IMR-90 (cell line): ENCODE data around the gene EHBP1. TPM values are rescaled to one million over a fixed set of nuclear protein-coding genes. Genes with fewer than 3 reads are reported as not detected.

Experiments
- ATAC-seq: fragments of 200-7000 bp; cut with Tn5 transposase; 2 replicates; pipeline ENCODE4 v1.9.1; 2020; ENCODE audit warnings: low read depth, mild to moderate bottlenecking, moderate library complexity
- BruUV-seq: library from RNA; stranded (reverse); fragments of 400-500 nt; replicated peaks from 2 replicates; lab custom pipeline; 2021; lab: Mats Ljungman, UMichigan
- CTCF ChIA-PET: fragments of 300-600 bp; formaldehyde crosslinking; extraction: SDS; loops from one replicate; lab custom pipeline; 2021; ENCODE audit warnings: antibody characterized with exemption; lab: Yijun Ruan, JAX
- POLR2A ChIA-PET: fragments of 300-600 bp; sonication (Branson Sonifier 250); formaldehyde crosslinking; loops from one replicate; lab custom pipeline; 2022; ENCODE audit warnings: antibody characterized with exemption; ENCODE audit not compliant: unreplicated experiment; lab: Charles Lee
- DNase-seq: peaks from one replicate; pipeline ENCODE4 v3.0.0; 2013
- H2AFZ ChIP-seq: replicated peaks from 2 replicates; pipeline ENCODE3; 2013; ENCODE audit warnings: low read length, mild to moderate bottlenecking; ENCODE audit not compliant: poor library complexity
- H2AK5ac ChIP-seq: 2 replicates; pipeline ENCODE4 v1.6.1; 2013; ENCODE audit warnings: low read depth, low read length, inconsistent platforms
- H2AK9ac ChIP-seq: replicated peaks from 2 replicates; pipeline ENCODE3; 2013; ENCODE audit warnings: mild to moderate bottlenecking, low read depth, low read length, moderate library complexity; ENCODE audit not compliant: poor library complexity
- H2BK120ac ChIP-seq: 2 replicates; pipeline ENCODE4 v1.6.1; 2013; ENCODE audit warnings: low read depth, low read length, inconsistent platforms
- H2BK15ac ChIP-seq: 3 replicates; pipeline ENCODE4 v1.6.1; 2013; ENCODE audit warnings: low read depth, low read length, inconsistent platforms
- H2BK20ac ChIP-seq: 2 replicates; pipeline ENCODE4 v1.6.1; 2013; ENCODE audit warnings: low read depth, mild to moderate bottlenecking, inconsistent platforms, low read length, moderate library complexity
- H2BK5ac ChIP-seq: 2 replicates; pipeline ENCODE4 v1.6.1; 2013; ENCODE audit warnings: mild to moderate bottlenecking, low read depth, low read length, inconsistent platforms; ENCODE audit not compliant: poor library complexity, severe bottlenecking
- H3K14ac ChIP-seq: replicated peaks from 2 replicates; pipeline ENCODE4 v1.6.1; 2013; ENCODE audit warnings: low read depth, low read length, inconsistent platforms
- H3K18ac ChIP-seq: 2 replicates; pipeline ENCODE4 v1.6.1; 2013; ENCODE audit warnings: low read depth, low read length, control low read depth
- H3K23ac ChIP-seq: 2 replicates; pipeline ENCODE4 v1.6.1; 2013; ENCODE audit warnings: low read depth, low read length, inconsistent platforms
- H3K27ac ChIP-seq: 2 replicates; pipeline ENCODE4 v1.5.1; 2013; ENCODE audit warnings: mild to moderate bottlenecking, control low read depth, low read length; ENCODE audit not compliant: insufficient read depth
- H3K27me3 ChIP-seq: 2 replicates; pipeline ENCODE4 v1.6.1; 2013; ENCODE audit warnings: low read length; ENCODE audit not compliant: control insufficient read depth, insufficient read depth
- H3K36me3 ChIP-seq: 2 replicates; pipeline ENCODE4 v1.6.1; 2013; ENCODE audit warnings: low read length, mixed read lengths; ENCODE audit not compliant: control insufficient read depth, insufficient read depth
- H3K4ac ChIP-seq: 2 replicates; pipeline ENCODE4 v1.6.1; 2013; ENCODE audit warnings: low read depth, low read length, inconsistent platforms
- H3K4me1 ChIP-seq: 2 replicates; pipeline ENCODE4 v1.6.1; 2013; ENCODE audit warnings: low read length, mixed read lengths; ENCODE audit not compliant: control insufficient read depth, insufficient read depth
- H3K4me2 ChIP-seq: 2 replicates; pipeline ENCODE4 v1.6.1; 2013; ENCODE audit warnings: low read depth, mild to moderate bottlenecking, control low read depth, low read length, moderate library complexity
- H3K4me3 ChIP-seq: 2 replicates; pipeline ENCODE4 v1.5.1; 2013; ENCODE audit warnings: low read depth, mild to moderate bottlenecking, control low read depth, low read length, moderate library complexity; ENCODE audit not compliant: insufficient read depth
- H3K56ac ChIP-seq: 2 replicates; pipeline ENCODE4 v1.6.1; 2013; ENCODE audit warnings: low read length, inconsistent platforms; ENCODE audit not compliant: insufficient read depth; ENCODE audit errors: extremely low read depth
- H3K79me1 ChIP-seq, 2 experiments: 2 replicates each; pipeline ENCODE4 v1.6.1; 2013; ENCODE audit warnings: low read length in 2 of 2, inconsistent platforms in 1 of 2, low read depth in 1 of 2
- H3K9ac ChIP-seq: 2 replicates; pipeline ENCODE4 v1.6.1; 2013; ENCODE audit warnings: low read depth, low read length, control low read depth
- H3K9me1 ChIP-seq: 2 replicates; pipeline ENCODE4 v1.6.1; 2013; ENCODE audit warnings: low read length, inconsistent platforms; ENCODE audit not compliant: insufficient read depth
- H3K9me3 ChIP-seq: 2 replicates; pipeline ENCODE4 v1.6.1; 2013; ENCODE audit warnings: low read length; ENCODE audit not compliant: control insufficient read depth, insufficient read depth
- H4K20me1 ChIP-seq: 2 replicates; pipeline ENCODE4 v1.6.1; 2013; ENCODE audit warnings: low read length, inconsistent platforms; ENCODE audit not compliant: insufficient read depth
- H4K5ac ChIP-seq: 2 replicates; pipeline ENCODE4 v1.6.1; 2013; ENCODE audit warnings: mild to moderate bottlenecking, low read depth, low read length, control low read depth
- H4K8ac ChIP-seq, 2 experiments: 2 replicates each; pipeline ENCODE4 v1.6.1; 2013; ENCODE audit warnings: low read depth in 2 of 2, low read length in 2 of 2, control low read depth in 1 of 2, inconsistent platforms in 1 of 2
- H4K91ac ChIP-seq: 2 replicates; pipeline ENCODE4 v1.6.1; 2013; ENCODE audit warnings: low read depth, low read length, inconsistent platforms; ENCODE audit not compliant: insufficient read depth
- CEBPB ChIP-seq: IDR thresholded peaks from 2 replicates; pipeline ENCODE4 v1.6.1; 2012; ENCODE audit warnings: low read depth, low read length, improper control_type of control experiment
- MAZ ChIP-seq: IDR thresholded peaks from 2 replicates; pipeline ENCODE4 v1.6.1; 2012; ENCODE audit warnings: low read depth, mild to moderate bottlenecking, low read length, improper control_type of control experiment, moderate library complexity, borderline replicate concordance
- NFE2L2 ChIP-seq: fragments of 150-350 bp; IDR thresholded peaks from 2 replicates; pipeline ENCODE4 v1.6.1; 2016; ENCODE audit warnings: low read depth, mild to moderate bottlenecking, low read length
- POLR2A ChIP-seq: IDR thresholded peaks from 2 replicates; pipeline ENCODE4 v1.6.1; 2012; ENCODE audit warnings: mild to moderate bottlenecking, low read depth, low read length
- RAD21 ChIP-seq: IDR thresholded peaks from 2 replicates; pipeline ENCODE4 v1.6.1; 2012; ENCODE audit warnings: low read length, improper control_type of control experiment
- WGBS, 2 experiments: methylation state at CpG; one replicate each; pipeline versions ENCODE4 v1.1.5 to v1.1.7; 2013; ENCODE audit warnings: missing lambda C conversion rate in 2 of 2; ENCODE audit not compliant: insufficient read length in 1 of 2; ENCODE audit errors: extremely low coverage in 2 of 2; 5-methylcytosine and 5-hydroxymethylcytosine counted together
- dilution Hi-C: fragments of 300-500 bp; cut with HindIII; formaldehyde crosslinking; loops from one replicate; pipeline ENCODE4 v1.14.3; 2018; ENCODE audit warnings: low sequenced_read_pairs; ENCODE audit not compliant: unreplicated experiment
- in situ Hi-C: fragments of 300-500 bp; cut with MboI; formaldehyde crosslinking; loops from 3 replicates; pipeline ENCODE4 v1.14.3; 2019; ENCODE audit warnings: low sequenced_read_pairs, inconsistent platforms, mixed read lengths
- intact Hi-C: fragments of 100-400 bp; cut with micrococcal nuclease; formaldehyde crosslinking; loops from 2 replicates; pipeline ENCODE4 v1.10.0; 2022
- polyA plus RNA-seq, 3 experiments: library from polyadenylated mRNA; depleted of rRNA; stranded (reverse); fragments of >200 nt; gene quantifications; 2 replicates each; pipeline ENCODE4 v1.2.3, GENCODE V29; 2012; ENCODE audit warnings: low replicate concordance in 1 of 3
- total RNA-seq: library from RNA; depleted of rRNA; stranded (reverse); fragments of >200 nt; gene quantifications from 2 replicates; pipeline ENCODE4 v1.2.3, GENCODE V29; 2012
- TF ChIP-seq, protein P1 (sequence below): fragments of 150-350 bp; IDR thresholded peaks from 2 replicates; pipeline ENCODE4 v1.6.1; 2016; ENCODE audit warnings: low read depth, mild to moderate bottlenecking, low read length, moderate library complexity, borderline replicate concordance

Gene EHBP1
- total and polyA plus RNA-seq, 2 of the 4 experiments (the other 2 are of a cell fraction), result 28.3 to 44.4 TPM

DNA sequence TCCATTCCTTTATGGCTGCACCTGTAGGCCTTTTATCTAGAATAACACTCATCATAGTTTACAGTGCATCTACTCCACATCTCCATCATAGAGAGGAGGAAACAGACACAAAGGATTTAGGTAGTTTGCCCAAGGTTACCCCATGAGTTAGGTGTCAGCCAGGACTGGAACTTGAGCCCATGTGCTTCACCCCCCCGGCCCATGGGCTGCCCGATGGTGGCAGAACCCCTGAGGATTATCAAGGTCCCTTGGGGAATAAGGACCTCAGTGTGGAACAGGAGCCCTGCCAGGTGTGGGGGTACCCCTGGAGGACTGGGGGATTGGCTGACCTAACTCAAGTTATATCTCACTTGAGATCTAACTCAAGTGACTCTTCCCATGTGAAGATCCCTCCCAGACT lies 198.8 kb downstream of the EHBP1 start:
- Histone ChIP-seq H2BK20ac (no peak overlapping the region), H4K91ac (no peak overlapping the region), H3K27ac (no peak overlapping the region), H3K18ac (no peak overlapping the region), H3K27me3 (no peaks in the 10 kb centered on the region), H3K9me3 (no peaks in the 10 kb centered on the region), H3K9me1 (no peaks in the 10 kb centered on the region), H2AK5ac (no peak overlapping the region), H3K4me2 (no peak overlapping the region), H2BK120ac (no peak overlapping the region), H2AFZ (no peak overlapping the region), H4K20me1 (no peaks in the 10 kb centered on the region), H3K36me3 (no peaks in the 10 kb centered on the region; the same call in 1 of the 2 replicates), H2AK9ac (no peak overlapping the region), H3K56ac (no peak overlapping the region), H4K5ac (no peak overlapping the region), H3K9ac (no peak overlapping the region), H3K4ac (no peak overlapping the region), H2BK15ac (no peak overlapping the region), H3K14ac (no peak overlapping the region), H3K4me3 (no peak overlapping the region), H3K4me1 (no peaks in the 10 kb centered on the region), H4K8ac (no peak overlapping the region), H3K23ac (no peak overlapping the region), H3K79me1 (peaks cover 2 to 8% of the 10 kb centered on the region in 2 experiments; a peak in 3 of 4 replicates), H2BK5ac (no peak overlapping the region)
- BruUV-seq, result no TSS peak
- ChIA-PET POLR2A (no interaction called here), CTCF (no interaction called here)
- DNase-seq (no peak), ATAC-seq (no peak)
- dilution Hi-C loops, result no loop called here
- intact Hi-C loops, result no loop called here
- TF ChIP-seq CEBPB, result no peak
- TF ChIP-seq NFE2L2, result no peak
- TF ChIP-seq MAZ, result no peak
- no peak for TF ChIP-seq POLR2A
- TF ChIP-seq RAD21, result no peak
- TF ChIP-seq, protein P1, sequence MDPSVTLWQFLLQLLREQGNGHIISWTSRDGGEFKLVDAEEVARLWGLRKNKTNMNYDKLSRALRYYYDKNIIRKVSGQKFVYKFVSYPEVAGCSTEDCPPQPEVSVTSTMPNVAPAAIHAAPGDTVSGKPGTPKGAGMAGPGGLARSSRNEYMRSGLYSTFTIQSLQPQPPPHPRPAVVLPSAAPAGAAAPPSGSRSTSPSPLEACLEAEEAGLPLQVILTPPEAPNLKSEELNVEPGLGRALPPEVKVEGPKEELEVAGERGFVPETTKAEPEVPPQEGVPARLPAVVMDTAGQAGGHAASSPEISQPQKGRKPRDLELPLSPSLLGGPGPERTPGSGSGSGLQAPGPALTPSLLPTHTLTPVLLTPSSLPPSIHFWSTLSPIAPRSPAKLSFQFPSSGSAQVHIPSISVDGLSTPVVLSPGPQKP, result no peak
- in situ Hi-C loops, result no loop called here
- WGBS, 2 experiments, result 100% methylated on average over 1 of the region's 2 CpGs; no CpG with 5 or more reads in 1 of the 2 experiments
